Lower leg skin (tissue), 4 donors: ENCODE results near the gene ZBTB7B. TPM values are rescaled to one million over a fixed set of nuclear protein-coding genes. Genes with fewer than 3 reads are reported as not detected.

Experiments
- DNase-seq, 2 donors: peaks; one replicate each; pipeline ENCODE4 v3.0.0-alpha.2; 2019; ENCODE audit warnings: low spot score in 2 of 2
- H3K4me3 ChIP-seq: fragments of 200-600 bp; sonication (generic); 2 replicates; pipeline ENCODE4 v1.5.1; 2017; ENCODE audit warnings: mild to moderate bottlenecking, low read depth; ENCODE audit not compliant: poor library complexity, severe bottlenecking
- POLR2A ChIP-seq, 2 donors: fragments of 450-650 bp; IDR thresholded peaks; one replicate each; pipeline ENCODE4 v1.6.1; 2016 to 2017; ENCODE audit warnings: antibody characterized with exemption in 2 of 2, mild to moderate bottlenecking in 1 of 2, moderate library complexity in 1 of 2
- WGBS, 2 donors: methylation state at CpG; one replicate each; pipeline ENCODE4 v1.1.5; 2018; 5-methylcytosine and 5-hydroxymethylcytosine counted together
- intact Hi-C: fragments of 100-400 bp; cut with DNase I; formaldehyde crosslinking; loops from one replicate; pipeline ENCODE4 v1.15.0; 2023; ENCODE audit warnings: low total_unique reads
- total RNA-seq, 4 donors: library from RNA; depleted of rRNA; stranded (reverse); fragments of >200 nt; gene quantifications; one replicate each; pipeline ENCODE4 v1.1.0, GENCODE V29; 2016
- TF ChIP-seq, protein P1 (sequence below), 3 donors: fragments of 450-650 bp; IDR thresholded peaks; one replicate each; pipeline ENCODE4 v1.5.1; 2016; ENCODE audit warnings: antibody characterized with exemption in 3 of 3, mild to moderate bottlenecking in 3 of 3, moderate library complexity in 2 of 3

Gene ZBTB7B
- total RNA-seq, 4 donors from 2014 or later = 270 to 295 (median 286) TPM

DNA sequence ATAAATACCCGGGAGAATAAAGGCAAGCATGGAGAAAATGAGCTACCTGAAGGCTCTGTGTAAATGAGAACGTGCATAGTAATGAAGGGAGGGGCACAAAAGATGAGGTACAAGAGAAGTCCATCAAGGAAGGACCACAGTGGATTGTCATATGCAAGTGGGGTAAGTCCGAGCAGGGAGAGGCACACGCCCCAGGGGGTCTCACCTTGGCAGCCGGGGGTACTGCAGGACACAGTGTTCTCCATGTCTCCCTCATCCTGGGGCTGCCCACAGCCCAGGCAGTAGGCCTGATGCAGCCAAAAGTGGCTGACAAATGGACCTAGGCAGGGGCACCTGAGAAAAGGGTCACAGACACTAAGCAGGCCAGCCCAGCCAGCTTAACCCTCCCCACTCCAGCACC, 21.0 kb downstream of the ZBTB7B start:
- intact Hi-C loops = no loop called here
- DNase-seq = no peak
- TF ChIP-seq POLR2A (IDR thresholded peaks at IDR 0.05) = no peak
- TF ChIP-seq, protein P1, sequence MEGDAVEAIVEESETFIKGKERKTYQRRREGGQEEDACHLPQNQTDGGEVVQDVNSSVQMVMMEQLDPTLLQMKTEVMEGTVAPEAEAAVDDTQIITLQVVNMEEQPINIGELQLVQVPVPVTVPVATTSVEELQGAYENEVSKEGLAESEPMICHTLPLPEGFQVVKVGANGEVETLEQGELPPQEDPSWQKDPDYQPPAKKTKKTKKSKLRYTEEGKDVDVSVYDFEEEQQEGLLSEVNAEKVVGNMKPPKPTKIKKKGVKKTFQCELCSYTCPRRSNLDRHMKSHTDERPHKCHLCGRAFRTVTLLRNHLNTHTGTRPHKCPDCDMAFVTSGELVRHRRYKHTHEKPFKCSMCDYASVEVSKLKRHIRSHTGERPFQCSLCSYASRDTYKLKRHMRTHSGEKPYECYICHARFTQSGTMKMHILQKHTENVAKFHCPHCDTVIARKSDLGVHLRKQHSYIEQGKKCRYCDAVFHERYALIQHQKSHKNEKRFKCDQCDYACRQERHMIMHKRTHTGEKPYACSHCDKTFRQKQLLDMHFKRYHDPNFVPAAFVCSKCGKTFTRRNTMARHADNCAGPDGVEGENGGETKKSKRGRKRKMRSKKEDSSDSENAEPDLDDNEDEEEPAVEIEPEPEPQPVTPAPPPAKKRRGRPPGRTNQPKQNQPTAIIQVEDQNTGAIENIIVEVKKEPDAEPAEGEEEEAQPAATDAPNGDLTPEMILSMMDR (IDR thresholded peaks at IDR 0.05) = no peak
- H3K4me3 ChIP-seq = no peak overlapping the region
- WGBS, 2 donors = 71 to 78% methylated on average over 5 of the region's 5 CpGs

DNA sequence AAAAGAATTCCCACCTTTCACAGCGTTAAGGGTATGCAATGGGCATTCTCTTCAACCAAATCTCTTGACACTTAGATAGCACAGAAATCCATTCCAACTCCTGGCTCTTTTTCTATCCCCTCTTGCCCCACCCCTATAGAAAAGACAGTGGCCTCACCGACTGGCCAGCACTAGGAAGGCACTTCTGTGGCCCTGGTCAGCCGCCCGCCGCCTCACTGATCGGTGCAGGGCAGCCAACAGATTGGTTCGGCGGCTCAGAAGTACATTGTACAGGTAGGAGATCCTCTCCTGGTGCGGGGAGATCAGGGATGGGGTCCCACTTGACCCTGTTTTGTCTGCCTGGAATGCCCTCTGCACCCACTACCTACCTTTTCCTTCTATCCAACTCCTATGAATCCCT, 21.7 kb downstream of the ZBTB7B start:
- WGBS, 2 donors = 92% methylated on average over 9 of the region's 9 CpGs
- DNase-seq = no peak
- H3K4me3 ChIP-seq = no peak overlapping the region
- intact Hi-C loops = no loop called here
- TF ChIP-seq, protein P1 (IDR thresholded peaks at IDR 0.05) = no peak
- no peak for TF ChIP-seq POLR2A (IDR thresholded peaks at IDR 0.05)

DNA sequence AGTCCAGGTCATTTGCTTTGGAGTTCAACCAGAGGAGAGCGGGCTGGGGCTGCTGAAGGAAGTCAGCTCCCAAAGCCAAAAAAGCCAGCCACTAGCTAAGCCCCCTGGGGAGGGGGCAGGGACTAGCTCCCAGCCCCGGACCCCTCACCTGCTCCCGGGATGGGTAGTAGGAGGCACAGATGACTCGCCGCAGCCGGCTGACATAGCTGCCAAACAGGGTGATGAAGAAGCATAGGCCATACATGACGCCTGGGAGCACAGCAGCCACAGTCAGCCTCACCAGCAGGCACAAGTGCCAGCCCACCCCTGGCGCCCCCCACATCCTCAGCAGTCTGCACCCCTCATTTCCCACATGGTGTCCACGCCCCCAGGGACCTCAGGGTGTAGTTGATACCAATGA, 23.6 kb downstream of the ZBTB7B start:
- TF ChIP-seq, protein P1 (IDR thresholded peaks at IDR 0.05) = no peak
- intact Hi-C loops = no loop called here
- DNase-seq = no peak
- WGBS, 2 donors = 63 to 70% methylated on average over 9 of the region's 9 CpGs
- H3K4me3 ChIP-seq = no peak overlapping the region

DNA sequence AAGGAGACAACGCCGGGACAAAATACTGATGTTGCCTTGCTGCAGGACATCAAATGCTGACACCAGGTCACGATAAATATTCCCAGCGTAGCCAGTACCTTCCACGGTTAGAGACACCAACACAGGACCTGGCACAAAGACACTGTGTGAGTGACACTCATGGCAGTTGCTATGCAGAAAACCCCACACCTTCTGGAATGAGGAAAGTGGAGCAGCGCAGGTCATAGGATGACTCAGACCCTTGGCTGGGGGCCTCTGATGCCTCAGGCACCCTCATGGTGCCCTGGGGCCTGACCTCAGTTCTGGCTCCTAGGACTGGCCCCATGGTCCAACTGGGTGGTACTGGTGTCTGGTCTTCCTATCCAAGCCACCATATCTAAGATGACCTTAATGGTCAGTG, 24.0 kb downstream of the ZBTB7B start:
- TF ChIP-seq POLR2A (IDR thresholded peaks at IDR 0.05) = no peak
- TF ChIP-seq, protein P1 (IDR thresholded peaks at IDR 0.05) = no peak
- 76 to 80% methylated on average over 6 of the region's 6 CpGs for WGBS, 2 donors
- H3K4me3 ChIP-seq = no peak overlapping the region
- intact Hi-C loops = no loop called here
- no peak for DNase-seq

DNA sequence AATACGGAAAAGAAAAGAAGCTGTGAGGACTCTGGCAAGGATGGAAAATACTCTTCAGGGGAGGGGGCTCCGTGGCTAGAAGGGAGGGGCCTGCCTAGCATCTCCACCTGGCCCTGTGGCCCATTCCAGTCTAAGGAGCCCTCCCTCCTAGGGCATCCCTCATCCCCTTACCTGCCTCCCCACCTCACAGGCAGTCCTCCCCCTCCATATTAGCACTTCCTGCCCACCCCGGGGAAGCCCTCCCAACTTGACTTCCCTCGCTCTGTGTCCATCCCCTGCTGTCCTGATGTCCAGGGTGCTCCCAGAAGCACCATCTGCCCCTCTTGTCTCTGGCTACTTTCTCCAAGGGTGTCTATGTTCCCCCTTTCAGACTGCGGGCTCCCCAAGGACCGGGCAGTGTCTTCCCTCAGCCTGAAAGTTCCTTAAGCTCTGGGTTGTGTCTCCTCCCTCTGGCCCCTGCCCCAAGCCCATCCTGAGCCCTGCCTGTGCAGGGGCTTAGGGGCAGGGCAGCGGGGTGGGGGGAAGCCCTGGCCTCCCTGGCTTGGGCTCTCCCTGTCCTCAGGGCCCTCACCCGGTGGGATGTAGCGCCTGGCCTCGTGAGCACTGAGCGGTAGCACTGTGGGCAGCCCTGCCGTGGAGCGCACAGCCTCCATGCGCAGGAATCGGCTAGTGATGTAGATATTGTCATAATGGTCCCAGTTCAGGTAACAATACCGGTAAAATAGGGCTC, 27.1 kb downstream of the ZBTB7B start:
- DNase-seq = no peak
- TF ChIP-seq, protein P1 (IDR thresholded peaks at IDR 0.05) = no peak
- no peak for TF ChIP-seq POLR2A (IDR thresholded peaks at IDR 0.05)
- intact Hi-C loops = no loop called here
- no peak overlapping the region for H3K4me3 ChIP-seq
- 78 to 82% methylated on average over 12 to 15 of the region's 16 CpGs for WGBS, 2 donors
